GM19463 (cell line): ENCODE results near the gene DBT.
"Not testable (repeated sequence)": the region's sequence is repeated elsewhere in the genome, so short reads cannot be mapped to it uniquely, and the experiment has no call there.

Experiments used
- ATAC-seq: cut with Tn5 transposase; IDR thresholded peaks from one replicate; pipeline ENCODE4 v1.9.1; 2021; ENCODE audit warnings: mild to moderate bottlenecking, moderate library complexity; ENCODE audit not compliant: unreplicated experiment

DBT gene

DNA sequence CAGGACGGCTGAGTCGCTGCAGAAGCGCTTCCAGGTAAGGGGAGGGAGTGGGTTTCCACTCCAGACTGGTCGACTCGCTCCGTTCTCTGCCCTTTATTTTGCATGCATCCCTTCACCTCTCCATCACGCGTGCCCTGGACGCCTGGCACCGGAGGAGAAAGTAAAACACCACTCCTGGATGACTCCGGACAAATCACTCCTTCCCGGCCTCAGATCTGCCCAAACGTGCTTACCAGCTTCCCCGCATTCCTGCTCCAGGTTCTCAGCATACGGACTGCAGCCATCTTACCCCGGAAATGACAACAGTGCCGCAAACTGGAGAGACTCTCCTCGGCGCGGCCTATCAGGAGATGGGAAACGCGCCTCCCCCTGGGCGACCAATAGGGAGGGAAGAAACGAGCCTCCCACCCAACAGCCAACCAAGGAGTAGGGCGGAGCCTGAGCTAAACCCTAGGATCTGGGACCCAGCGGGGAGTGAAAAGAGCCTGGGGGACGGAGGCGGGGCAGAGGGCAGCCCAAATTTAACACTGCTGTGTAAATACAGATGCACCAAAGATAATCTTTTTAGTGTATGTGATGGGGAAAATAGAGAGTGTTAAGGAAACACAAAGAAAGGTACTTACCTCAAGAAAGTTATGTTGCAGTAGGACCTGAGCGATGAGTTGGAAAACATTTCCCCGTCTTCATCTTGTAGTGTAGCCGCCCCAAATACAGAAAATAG is at the start of gene DBT:
Gene DBT, minus strand, starts transcription at position 298 of the 721 bp plus-strand sequence. Its CDS starts 14 bp downstream, at position 284.
- peak; percentile 100 for ATAC-seq

DNA sequence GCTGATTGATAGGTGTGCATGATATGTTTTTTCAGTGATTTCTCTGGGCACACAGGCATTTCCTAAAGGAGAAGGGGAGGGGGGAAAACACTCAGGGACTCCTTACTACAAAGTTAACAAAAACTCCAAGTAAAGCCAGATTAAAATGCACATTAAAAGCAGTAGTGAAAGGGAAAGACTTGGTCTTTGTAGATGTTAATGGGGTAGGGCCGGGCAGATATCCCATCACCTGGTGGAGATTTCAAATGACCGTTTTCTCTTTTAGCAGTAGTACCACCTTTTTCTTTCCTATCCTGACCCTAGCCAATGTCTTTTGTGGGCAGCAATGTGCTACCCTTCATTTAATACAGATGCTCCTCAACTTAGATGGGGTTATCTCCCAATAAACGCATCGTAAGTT is 48.9 kb upstream of the DBT start:
- ATAC-seq = no peak

DNA sequence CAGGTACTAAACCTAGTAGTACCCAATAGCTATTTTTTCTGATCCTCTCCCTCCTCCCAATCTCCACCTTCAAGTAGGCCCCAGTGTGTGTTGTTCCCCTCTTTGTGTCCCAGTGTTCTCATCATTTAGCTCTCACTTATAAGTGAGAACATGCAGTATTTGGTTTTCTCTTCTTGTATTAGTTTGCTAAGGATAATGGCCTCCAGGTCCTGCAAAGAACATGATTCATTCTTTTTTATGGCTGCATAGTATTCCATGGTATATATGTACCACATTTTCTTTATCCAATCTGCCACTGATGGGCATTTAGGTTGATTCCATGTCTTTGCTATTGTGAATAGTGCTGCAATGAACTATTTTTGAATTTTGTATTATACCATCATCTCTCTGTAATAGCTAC is 47.4 kb upstream of the DBT start:
- ATAC-seq = not testable (repeated sequence)

DNA sequence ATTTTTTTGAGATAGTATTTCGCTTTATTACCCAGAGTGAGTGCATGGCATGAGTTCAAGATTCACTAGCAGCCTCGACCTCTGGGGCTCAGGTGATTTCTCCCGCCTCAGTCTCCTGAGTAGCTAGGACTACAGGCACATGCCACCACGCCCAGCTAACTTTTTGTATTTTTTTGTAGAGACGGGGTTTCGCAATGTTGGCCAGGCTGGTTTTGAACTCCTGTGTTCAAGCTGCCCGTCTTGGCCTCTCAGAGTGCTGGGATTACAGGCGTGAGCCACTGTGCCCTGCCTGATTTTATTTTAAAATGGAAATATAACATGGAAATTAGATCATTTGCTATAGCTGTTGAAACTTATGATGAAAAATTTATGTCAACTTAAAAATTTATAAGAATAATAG is 46.5 kb upstream of the DBT start:
- ATAC-seq = no peak

DNA sequence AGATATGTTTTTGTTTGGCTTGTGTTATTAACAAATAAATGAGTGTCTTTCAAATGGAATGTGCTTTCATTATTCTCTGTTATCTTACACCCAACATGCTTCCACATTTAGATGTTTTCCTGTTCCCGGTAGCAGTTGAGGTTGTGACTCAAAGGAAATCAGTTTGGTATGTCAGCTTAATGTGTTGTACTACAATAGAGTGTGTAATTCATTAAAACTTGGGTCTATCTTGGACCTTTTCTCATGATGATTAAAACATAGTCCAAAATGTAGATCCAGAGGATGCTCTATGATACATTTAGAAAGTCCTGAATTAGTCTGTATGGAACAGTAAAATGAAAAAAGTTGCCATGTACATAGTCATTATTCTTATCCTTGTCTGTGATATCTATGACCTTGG is 43.1 kb upstream of the DBT start:
- no peak for ATAC-seq

DNA sequence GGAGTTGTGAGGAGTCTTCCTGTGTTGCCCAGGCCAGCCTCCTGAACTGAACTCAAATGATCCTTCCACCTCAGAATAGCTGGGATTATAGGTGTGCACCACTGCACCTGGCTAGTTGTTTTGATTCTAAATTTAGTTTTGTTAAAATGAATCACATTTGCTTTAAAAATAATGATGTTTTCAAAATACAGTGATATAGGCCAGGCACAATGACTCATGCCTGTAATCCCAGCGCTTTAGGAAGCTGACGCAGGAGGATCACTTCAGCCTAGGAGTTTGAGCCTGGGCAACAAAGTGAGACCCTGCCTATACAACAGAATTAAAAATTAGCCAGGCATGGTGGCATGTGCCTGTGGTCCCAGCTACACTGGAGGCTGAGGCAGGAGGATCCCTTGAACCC is 40.7 kb upstream of the DBT start:
- no peak for ATAC-seq

DNA sequence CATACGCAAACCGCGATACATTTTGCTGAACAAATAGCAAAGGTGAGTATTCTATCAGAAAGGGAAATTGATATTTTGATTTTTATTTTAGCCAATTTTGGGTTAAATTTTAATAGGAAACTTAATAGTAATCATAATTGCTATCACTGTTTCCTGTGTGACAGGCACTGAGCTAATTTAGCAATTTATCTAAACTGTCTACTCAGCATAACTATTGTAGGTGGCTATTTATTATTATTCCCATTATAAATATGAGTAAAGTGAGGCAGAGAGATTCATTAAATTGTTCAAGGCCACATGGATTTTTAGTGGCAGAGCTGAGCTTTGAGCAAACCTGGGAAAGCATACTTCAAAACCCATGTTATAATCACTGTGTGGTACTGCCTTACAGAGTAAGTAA is 37.5 kb upstream of the DBT start:
- no peak for ATAC-seq

DNA sequence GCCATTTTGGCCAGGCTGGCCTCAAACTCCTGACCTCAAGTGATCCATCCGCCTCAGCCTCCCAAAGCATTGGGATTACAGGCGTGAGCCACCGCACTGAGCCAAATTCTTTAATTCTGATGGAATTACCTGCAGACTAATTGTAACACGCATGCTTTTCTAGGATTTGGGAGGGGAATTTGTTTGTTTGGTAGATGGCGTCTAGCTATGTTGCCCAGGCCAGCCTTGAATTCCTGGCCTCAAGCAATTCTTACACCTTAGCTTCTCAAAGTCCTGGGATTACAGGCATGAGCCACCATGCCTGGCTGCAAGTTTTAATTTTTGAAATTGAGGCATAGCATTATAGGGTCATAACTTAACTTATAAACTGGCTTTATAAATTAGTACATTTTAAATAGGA is 35.0 kb upstream of the DBT start:
- ATAC-seq = no peak

DNA sequence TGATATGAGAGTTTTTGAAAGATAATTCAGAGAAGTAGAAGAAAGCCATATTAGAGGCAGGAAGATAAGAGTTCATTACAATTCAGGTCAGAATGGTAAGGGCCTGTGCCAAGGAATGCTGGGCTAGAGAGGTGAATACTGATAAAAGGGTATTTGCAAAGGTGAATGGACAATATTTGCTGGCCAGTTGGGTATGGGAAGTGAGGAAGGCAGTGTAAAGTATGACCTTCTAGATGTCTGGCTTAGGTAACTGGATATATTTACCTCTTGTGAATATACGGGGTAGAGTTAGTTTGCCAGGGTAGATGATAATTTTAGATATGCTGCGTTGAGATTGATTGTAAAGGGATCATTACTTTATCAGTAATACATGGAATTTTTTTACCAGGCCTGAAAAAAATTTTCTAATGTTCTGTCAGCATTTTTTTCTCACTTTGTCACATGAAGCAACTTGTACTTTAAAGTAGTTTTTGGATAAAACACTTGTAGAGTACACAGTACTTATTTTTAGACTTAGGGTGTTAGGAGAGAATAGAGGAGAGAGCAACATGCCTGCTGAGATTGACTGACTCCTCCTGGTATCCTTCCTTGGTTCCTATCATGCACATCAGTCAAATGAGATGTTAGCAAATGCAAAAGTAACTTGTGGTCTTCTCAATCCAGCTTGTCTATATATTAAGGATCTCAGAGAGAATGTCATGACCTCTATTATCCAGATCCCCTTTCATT is 30.5 kb upstream of the DBT start:
- no peak for ATAC-seq

DNA sequence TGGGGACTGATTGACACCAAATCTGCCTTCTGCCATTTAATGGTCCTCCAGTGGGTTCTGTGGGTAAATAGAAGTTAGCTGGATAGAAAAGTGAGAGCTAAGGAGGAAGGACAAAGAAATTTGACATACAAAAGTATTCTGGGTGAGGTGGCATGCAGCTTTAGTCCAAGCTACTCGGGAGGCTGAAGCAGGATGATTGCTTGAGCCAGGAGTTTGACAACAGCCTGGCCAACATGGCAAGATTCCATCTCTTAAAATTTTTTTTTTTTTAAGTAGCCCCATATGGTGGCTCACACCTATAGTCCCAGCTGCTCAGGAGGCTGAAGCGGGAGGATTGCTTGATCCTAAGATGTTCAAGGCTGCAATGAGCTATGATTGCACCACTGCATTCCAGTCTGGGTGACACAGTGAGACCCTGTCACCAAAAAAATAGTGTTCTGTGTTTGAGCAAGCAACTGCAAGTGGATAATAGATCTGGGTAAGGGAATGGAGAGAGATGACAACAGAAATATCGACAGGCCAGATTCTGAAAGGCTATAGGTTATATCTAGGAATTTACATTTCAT is 29.8 kb upstream of the DBT start:
- ATAC-seq = no peak

DNA sequence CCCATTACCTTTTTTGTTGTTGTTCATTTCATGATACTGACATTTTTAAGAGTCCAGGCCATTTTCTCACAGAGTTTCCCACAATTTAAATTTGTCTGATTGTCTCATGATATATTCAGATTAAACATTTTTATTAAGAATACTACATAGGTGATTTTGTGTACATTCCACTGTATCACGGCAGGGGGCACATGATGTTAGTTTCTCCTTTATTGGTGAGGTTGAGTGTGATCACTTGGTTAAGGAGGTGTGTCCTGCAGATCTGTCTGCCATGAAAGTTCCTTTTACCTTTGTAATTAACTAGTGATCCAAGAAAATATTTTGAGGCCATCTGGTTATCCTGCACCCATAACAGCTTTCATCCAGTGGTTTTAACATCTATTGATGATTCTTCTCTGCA is 28.2 kb upstream of the DBT start:
- peak; percentile 56 for ATAC-seq

DNA sequence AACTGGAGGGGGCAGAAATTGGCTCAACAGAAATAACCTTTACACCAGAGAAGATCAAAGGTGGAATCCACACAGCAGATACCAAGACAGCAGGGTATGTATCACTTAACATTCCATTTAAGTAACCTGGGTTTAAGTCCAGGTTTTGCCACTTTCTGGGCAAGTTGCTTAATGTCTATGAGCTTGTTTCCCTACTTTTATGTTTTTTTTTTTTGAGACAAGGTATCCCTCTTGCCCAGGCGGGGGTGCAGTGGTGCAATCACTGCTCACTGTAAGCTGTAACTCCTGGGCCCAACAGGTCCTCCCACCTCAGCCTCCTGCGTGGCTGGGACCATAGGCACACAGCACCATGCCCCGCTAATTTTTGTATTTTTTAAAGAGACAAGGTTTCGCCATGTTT is 18.6 kb upstream of the DBT start:
- ATAC-seq = no peak

DNA sequence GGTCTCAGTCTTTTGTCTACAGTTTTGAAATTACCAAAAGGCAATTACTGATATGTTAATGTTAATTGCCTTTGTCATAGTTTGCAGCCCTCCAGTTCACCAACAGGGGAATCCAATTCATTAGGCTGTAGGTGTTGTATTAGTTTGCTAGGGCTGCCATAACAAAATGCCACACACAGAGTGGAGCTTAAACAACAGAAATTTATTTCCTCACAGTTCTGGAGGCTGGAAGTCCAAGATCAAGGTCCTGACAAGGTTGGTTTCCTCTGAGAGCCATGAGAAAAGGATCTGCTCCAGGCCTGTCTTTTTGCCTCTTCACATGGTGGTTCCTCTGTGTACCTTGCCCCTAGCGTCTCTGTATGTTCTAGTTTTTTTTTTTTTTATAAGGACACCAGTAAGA is 17.6 kb upstream of the DBT start:
- ATAC-seq = no peak

DNA sequence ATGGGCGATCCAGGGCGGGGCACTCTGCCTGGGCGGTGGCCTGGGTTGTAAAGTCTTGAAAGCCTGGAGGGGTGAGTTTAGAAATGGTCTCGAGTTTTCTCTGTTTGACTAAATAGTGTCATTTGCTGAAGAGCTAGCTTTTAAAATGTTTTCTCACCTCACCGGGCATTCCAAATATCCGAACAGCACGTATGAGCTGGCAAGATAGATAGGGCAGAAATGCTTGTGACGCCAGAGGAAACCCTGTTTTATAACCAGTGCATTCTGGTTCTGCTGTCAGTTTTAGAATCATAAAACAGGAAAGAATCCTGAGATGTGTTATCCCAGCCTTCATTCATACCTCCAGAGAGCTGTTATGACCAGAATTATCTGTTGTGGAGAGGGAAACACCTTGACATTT is 17.1 kb upstream of the DBT start:
- peak; percentile 23 for ATAC-seq

DNA sequence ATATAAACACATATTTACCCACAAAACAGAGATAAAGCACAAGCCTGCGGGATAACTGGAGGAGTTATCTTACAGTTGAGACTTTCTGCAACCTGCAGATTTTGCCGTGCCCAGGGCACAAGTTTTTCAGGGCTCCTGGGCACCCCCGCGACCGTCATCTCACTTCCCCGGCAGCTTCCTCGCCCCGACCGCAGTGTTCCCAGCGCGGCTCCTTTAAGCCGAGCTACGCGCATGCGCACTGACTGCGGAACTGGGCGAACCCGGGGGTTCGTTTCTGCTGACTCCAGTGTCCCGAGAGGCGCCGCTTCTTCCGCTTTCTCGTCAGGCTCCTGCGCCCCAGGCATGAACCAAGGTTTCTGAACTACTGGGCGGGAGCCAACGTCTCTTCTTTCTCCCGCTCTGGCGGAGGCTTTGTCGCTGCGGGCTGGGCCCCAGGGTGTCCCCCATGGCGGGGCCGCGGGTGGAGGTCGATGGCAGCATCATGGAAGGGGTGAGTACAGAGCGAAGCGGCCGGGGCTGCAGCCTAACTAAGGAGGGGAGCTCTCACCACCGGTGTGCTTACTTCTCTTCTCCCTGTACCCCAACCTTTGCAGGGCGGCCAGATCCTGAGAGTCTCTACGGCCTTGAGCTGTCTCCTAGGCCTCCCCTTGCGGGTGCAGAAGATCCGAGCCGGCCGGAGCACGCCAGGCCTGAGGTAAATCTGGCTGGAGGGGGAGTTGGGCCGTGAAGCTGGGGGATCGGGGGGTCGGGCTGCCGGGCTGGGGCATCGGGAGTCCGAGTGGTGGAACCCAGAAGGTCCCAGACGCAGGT is 16.5 kb upstream of the DBT start, which contains the start of gene RTCA:
Gene RTCA, plus strand, starts transcription at position 286 of the 810 bp plus-strand sequence. Its CDS starts 160 bp downstream, at position 446.
- peak; percentile 96 for ATAC-seq

DNA sequence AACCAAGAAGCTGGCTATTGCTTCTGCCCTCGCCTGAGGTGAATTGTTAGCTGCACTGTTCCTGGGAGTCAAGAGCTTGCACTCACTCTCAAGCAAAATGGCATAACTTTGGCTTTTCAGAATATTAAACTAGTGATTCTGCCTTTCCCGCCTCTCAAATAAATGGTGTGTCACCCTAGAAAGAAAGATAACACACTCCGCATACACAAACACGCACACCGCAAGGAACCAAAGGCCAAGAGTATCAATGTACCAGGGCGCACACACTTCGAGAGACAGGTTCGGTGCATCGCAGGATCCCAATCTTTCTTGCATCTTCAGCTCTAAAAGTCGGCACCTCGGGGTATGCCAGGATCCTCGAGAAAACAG is 15.9 kb upstream of the DBT start:
- peak; percentile 27 for ATAC-seq

DNA sequence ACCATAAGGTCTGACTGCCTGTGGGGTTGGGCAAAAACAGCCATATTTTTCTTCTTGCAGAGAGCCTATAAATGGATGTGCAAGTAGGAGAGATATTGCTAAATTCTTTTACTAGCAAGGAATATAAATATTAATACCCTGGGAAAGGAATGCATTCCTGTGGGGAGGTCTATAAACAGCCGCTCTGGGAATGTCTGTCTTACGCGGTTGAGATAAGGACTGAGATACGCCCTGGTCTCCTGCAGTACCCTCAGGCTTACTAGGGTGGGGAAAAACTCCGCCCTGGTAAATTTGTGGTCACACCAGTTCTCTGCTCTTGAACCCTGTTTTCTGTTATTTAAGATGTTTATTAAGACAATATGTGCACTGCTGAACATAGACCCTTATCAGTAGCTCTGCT is 14.4 kb upstream of the DBT start:
- not testable (repeated sequence) for ATAC-seq

DNA sequence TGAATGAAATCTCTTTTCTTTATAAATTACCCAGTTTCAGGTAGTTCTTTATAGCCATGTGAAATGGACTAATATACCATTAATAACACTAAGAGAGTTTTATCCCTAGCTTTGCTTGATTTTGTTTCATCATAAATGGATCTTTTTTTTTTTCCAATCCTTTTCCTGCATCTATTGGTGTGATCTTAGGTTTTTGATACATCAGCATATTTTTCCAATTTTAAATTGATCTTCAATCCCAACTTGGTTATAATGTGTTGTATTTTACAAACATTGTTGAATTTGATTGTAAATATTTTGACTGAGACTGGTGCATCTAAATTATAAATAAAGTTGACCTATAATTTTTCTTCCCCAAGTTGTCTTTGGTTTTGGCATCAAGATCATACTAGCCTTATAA is 12.1 kb upstream of the DBT start:
- ATAC-seq = no peak

DNA sequence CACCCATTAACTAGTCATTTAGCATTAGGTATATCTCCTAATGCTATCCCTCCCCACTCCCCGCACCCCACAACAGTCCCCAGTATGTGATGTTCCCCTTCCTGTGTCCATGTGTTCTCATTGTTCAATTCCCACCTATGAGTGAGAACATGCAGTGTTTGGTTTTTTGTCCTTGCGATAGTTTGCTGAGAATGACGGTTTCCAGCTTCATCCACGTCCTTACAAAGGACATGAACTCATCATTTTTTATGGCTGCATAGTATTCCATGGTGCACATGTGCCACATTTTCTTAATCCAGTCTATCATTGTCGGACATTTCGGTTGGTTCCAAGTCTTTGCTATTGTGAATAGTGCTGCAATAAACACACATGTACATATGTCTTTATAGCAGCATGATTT is 8.8 kb upstream of the DBT start:
- not testable (repeated sequence) for ATAC-seq

DNA sequence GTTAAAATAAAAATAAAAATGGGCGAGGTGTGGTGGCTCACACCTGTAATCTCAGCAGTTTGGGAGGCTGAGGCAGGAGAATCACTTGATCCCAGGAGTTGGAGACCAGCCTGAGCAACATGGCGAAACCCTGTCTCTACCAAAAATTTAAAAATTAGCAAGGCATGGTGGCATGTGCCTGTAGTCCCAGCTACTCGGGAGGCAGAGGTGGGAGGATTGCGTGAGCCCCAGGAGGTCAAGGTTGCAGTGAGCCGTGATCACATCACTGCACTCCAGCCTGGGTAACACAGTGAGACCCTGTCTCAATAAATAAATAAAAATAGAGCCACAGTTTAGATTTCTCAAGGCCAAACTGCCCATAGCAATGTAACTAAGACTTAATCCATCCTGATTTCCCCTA is 6.6 kb upstream of the DBT start:
- ATAC-seq = not testable (repeated sequence)

DNA sequence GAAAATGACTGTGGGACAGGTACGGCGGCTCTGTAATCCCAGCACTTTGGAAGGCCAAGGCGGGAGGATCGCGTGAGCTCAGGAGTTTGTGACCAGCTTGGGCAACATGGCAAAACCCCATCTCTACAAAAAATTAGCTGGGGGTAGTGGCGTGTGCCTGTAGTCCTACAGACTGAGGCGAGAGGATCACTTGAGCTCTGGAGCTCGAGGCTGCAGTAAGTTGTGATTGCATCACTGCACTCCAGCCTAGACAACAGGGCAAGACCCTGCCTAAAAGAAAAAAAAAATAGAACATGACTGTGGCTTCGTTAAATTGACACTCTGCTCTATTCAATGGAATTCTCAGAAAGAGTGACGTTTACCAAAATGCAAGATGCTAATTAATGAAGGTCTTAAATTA is 3.9 kb upstream of the DBT start:
- ATAC-seq = no peak
